Neural cell (in vitro differentiated cells): Measurements from ENCODE around the gene MAP3K5.

Source experiments
- POLR2AphosphoS5 ChIP-seq: IDR thresholded peaks from 2 replicates; pipeline ENCODE4 v1.6.1; 2012
- RAD21 ChIP-seq: fragments of 450-650 bp; conservative IDR thresholded peaks from 2 replicates; pipeline ENCODE4 v1.6.1; 2014; ENCODE audit warnings: antibody characterized with exemption, mild to moderate bottlenecking, moderate library complexity
- TAF1 ChIP-seq: IDR thresholded peaks from 2 replicates; pipeline ENCODE4 v1.6.1; 2012; ENCODE audit warnings: low read depth
- TF ChIP-seq, protein P1 (sequence below): fragments of 450-650 bp; IDR thresholded peaks from 2 replicates; pipeline ENCODE4 v1.5.1; 2014; ENCODE audit warnings: antibody characterized with exemption, mild to moderate bottlenecking, moderate library complexity; ENCODE audit not compliant: poor library complexity, severe bottlenecking
- TF ChIP-seq, protein P2 (sequence below): IDR thresholded peaks from 2 replicates; pipeline ENCODE4 v1.6.1; 2012; ENCODE audit warnings: borderline replicate concordance

DNA sequence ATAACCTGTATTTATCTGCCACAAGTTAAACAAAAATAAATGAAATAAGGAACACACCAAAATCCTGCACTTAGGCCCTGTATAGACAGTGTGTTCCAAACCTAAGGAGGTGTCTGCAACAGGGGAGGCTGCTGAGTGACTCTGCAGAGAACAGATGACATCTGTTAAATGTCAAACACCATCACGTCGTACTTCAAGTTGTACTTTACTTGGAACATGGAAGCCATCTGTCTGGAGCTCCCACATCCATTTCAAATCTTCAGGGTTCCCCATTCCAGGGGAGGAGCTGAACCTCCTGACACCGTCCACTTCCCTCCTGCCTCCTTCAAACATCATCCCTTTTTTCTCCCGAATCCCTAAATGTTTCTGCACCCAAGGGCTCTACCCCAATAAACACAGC is 240.2 kb downstream of the MAP3K5 start:
- TF ChIP-seq, protein P1, sequence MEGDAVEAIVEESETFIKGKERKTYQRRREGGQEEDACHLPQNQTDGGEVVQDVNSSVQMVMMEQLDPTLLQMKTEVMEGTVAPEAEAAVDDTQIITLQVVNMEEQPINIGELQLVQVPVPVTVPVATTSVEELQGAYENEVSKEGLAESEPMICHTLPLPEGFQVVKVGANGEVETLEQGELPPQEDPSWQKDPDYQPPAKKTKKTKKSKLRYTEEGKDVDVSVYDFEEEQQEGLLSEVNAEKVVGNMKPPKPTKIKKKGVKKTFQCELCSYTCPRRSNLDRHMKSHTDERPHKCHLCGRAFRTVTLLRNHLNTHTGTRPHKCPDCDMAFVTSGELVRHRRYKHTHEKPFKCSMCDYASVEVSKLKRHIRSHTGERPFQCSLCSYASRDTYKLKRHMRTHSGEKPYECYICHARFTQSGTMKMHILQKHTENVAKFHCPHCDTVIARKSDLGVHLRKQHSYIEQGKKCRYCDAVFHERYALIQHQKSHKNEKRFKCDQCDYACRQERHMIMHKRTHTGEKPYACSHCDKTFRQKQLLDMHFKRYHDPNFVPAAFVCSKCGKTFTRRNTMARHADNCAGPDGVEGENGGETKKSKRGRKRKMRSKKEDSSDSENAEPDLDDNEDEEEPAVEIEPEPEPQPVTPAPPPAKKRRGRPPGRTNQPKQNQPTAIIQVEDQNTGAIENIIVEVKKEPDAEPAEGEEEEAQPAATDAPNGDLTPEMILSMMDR = no peak
- no peak for TF ChIP-seq TAF1
- TF ChIP-seq RAD21 = no peak
- TF ChIP-seq POLR2AphosphoS5 = no peak
- TF ChIP-seq, protein P2, sequence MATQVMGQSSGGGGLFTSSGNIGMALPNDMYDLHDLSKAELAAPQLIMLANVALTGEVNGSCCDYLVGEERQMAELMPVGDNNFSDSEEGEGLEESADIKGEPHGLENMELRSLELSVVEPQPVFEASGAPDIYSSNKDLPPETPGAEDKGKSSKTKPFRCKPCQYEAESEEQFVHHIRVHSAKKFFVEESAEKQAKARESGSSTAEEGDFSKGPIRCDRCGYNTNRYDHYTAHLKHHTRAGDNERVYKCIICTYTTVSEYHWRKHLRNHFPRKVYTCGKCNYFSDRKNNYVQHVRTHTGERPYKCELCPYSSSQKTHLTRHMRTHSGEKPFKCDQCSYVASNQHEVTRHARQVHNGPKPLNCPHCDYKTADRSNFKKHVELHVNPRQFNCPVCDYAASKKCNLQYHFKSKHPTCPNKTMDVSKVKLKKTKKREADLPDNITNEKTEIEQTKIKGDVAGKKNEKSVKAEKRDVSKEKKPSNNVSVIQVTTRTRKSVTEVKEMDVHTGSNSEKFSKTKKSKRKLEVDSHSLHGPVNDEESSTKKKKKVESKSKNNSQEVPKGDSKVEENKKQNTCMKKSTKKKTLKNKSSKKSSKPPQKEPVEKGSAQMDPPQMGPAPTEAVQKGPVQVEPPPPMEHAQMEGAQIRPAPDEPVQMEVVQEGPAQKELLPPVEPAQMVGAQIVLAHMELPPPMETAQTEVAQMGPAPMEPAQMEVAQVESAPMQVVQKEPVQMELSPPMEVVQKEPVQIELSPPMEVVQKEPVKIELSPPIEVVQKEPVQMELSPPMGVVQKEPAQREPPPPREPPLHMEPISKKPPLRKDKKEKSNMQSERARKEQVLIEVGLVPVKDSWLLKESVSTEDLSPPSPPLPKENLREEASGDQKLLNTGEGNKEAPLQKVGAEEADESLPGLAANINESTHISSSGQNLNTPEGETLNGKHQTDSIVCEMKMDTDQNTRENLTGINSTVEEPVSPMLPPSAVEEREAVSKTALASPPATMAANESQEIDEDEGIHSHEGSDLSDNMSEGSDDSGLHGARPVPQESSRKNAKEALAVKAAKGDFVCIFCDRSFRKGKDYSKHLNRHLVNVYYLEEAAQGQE = no peak
